GM23338 (cell line): ENCODE results near the gene LPP. TPM values are rescaled to one million over a fixed set of nuclear protein-coding genes. Genes with fewer than 3 reads are reported as not detected.

Source experiments
- ATAC-seq: fragments of 200-7000 bp; cut with Tn5 transposase; 3 replicates; pipeline ENCODE4 v1.9.1; 2020
- DNase-seq: peaks from one replicate; pipeline ENCODE4 v3.0.0-alpha.2; 2015; ENCODE audit warnings: low spot score
- H2AFZ ChIP-seq: fragments of 200-600 bp; sonication (generic); 2 replicates; pipeline ENCODE4 v1.8.0; 2016; ENCODE audit warnings: antibody characterized with exemption, mild to moderate bottlenecking, moderate library complexity
- H3F3A ChIP-seq: fragments of 200-600 bp; sonication (generic); replicated peaks from 2 replicates; pipeline ENCODE4 v1.8.0; 2017; ENCODE audit warnings: antibody characterized with exemption, mixed run types, low read depth
- H3K27ac ChIP-seq: fragments of 200-600 bp; sonication (generic); 2 replicates; pipeline ENCODE4 v1.6.1; 2016; ENCODE audit warnings: low read depth
- H3K27me3 ChIP-seq: fragments of 200-600 bp; sonication (generic); 2 replicates; pipeline ENCODE4 v1.8.0; 2016; ENCODE audit warnings: mild to moderate bottlenecking, mixed run types, moderate library complexity; ENCODE audit not compliant: insufficient read depth
- H3K36me3 ChIP-seq: fragments of 200-600 bp; sonication (generic); 2 replicates; pipeline ENCODE4 v1.8.0; 2016; ENCODE audit warnings: mild to moderate bottlenecking; ENCODE audit not compliant: insufficient read depth
- H3K4me1 ChIP-seq: fragments of 200-600 bp; sonication (generic); 2 replicates; pipeline ENCODE4 v1.8.0; 2016; ENCODE audit warnings: mild to moderate bottlenecking, moderate library complexity; ENCODE audit not compliant: insufficient read depth
- H3K4me2 ChIP-seq: fragments of 200-600 bp; sonication (generic); 2 replicates; pipeline ENCODE4 v1.7.1; 2017; ENCODE audit warnings: mixed run types
- H3K4me3 ChIP-seq: fragments of 200-600 bp; sonication (generic); 2 replicates; pipeline ENCODE4 v1.6.1; 2016; ENCODE audit warnings: mixed run types
- H3K79me2 ChIP-seq: fragments of 200-600 bp; sonication (generic); replicated peaks from 2 replicates; pipeline ENCODE4 v1.8.0; 2017; ENCODE audit warnings: mild to moderate bottlenecking; ENCODE audit not compliant: insufficient read depth
- H3K9me2 ChIP-seq: fragments of 200-600 bp; sonication (generic); 2 replicates; pipeline ENCODE4 v1.8.0; 2017; ENCODE audit not compliant: insufficient read depth
- H4K20me1 ChIP-seq: fragments of 200-600 bp; sonication (generic); replicated peaks from 2 replicates; pipeline ENCODE4 v1.8.0; 2017; ENCODE audit warnings: mild to moderate bottlenecking; ENCODE audit not compliant: insufficient read depth
- H3K27ac Mint-ChIP-seq: 2 replicates; pipeline ENCODE4 v1.8.0; 2020; ENCODE audit warnings: inconsistent platforms, mild to moderate bottlenecking, moderate library complexity, mixed read lengths
- H3K27me3 Mint-ChIP-seq: 3 replicates; pipeline ENCODE4 v1.8.0; 2022; ENCODE audit warnings: low read depth, mild to moderate bottlenecking, moderate library complexity, mixed read lengths, inconsistent platforms; ENCODE audit not compliant: insufficient read depth, poor library complexity
- H3K36me3 Mint-ChIP-seq: 3 replicates; pipeline ENCODE4 v1.8.0; 2021; ENCODE audit warnings: low read depth, mild to moderate bottlenecking, inconsistent platforms, moderate library complexity, mixed read lengths
- H3K4me1 Mint-ChIP-seq: 3 replicates; pipeline ENCODE4 v1.8.0; 2020; ENCODE audit warnings: mild to moderate bottlenecking, inconsistent platforms, mixed read lengths
- H3K4me3 Mint-ChIP-seq: 3 replicates; pipeline ENCODE4 v1.8.0; 2021; ENCODE audit warnings: moderate library complexity, mild to moderate bottlenecking, inconsistent platforms, mixed read lengths
- H3K9me3 Mint-ChIP-seq: 3 replicates; pipeline ENCODE4 v1.8.0; 2020; ENCODE audit warnings: moderate library complexity, mild to moderate bottlenecking, inconsistent platforms, mixed read lengths
- CREB1 ChIP-seq: fragments of 250-450 bp; sonication (Bioruptor Pico); IDR thresholded peaks from 2 replicates; pipeline ENCODE4 v1.5.0; 2020; ENCODE audit warnings: low read depth, mild to moderate bottlenecking, moderate library complexity
- CTCF ChIP-seq, 2 experiments: fragments of 200-600 bp in 1 of 2; sonication (generic) in 1 of 2; conservative IDR thresholded peaks; 2 replicates each; pipeline versions ENCODE4 v1.5.1 to v1.6.1; 2016 to 2017; ENCODE audit warnings: antibody characterized with exemption in 2 of 2, low read depth in 2 of 2, mild to moderate bottlenecking in 2 of 2, moderate library complexity in 1 of 2
- ETS1 ChIP-seq: IDR thresholded peaks from 2 replicates; pipeline ENCODE4 v1.6.1; 2016; ENCODE audit warnings: antibody characterized with exemption
- EZH2 ChIP-seq: fragments of 200-600 bp; sonication (generic); IDR thresholded peaks from one replicate; pipeline ENCODE4 v1.8.0; 2017; ENCODE audit warnings: antibody characterized with exemption, mild to moderate bottlenecking, low read depth; ENCODE audit not compliant: unreplicated experiment
- EZH2phosphoT487 ChIP-seq: fragments of 200-600 bp; sonication (generic); IDR thresholded peaks from one replicate; pipeline ENCODE4 v1.8.1; 2018; ENCODE audit warnings: antibody characterized with exemption; ENCODE audit not compliant: unreplicated experiment
- JUNB ChIP-seq: IDR thresholded peaks from one replicate; pipeline ENCODE4 v1.6.1; 2016; ENCODE audit warnings: antibody characterized with exemption; ENCODE audit not compliant: unreplicated experiment
- NANOG ChIP-seq: IDR thresholded peaks from 2 replicates; pipeline ENCODE4 v1.6.1; 2016; ENCODE audit warnings: antibody characterized with exemption, borderline replicate concordance
- POLR2AphosphoS5 ChIP-seq: IDR thresholded peaks from 2 replicates; pipeline ENCODE4 v1.6.1; 2016; ENCODE audit warnings: antibody characterized with exemption, low read depth
- ZNF114 ChIP-seq: fragments of 250-450 bp; sonication (Bioruptor Pico); IDR thresholded peaks from 2 replicates; pipeline ENCODE4 v1.5.0; 2020; ENCODE audit warnings: mild to moderate bottlenecking, moderate library complexity
- ZNF331 ChIP-seq: fragments of 250-450 bp; sonication (Bioruptor Pico); IDR thresholded peaks from 2 replicates; pipeline ENCODE4 v1.5.0; 2020; ENCODE audit warnings: low read depth, mild to moderate bottlenecking, moderate library complexity
- ZNF462 ChIP-seq: fragments of 250-450 bp; sonication (Bioruptor Pico); IDR thresholded peaks from 2 replicates; pipeline ENCODE4 v1.5.0; 2020; ENCODE audit warnings: mild to moderate bottlenecking, moderate library complexity
- polyA plus RNA-seq: library from polyadenylated mRNA; unstranded; fragments of >200 nt; fragmentation: Nextera tagmentation; extraction: Ambion mirVana; gene quantifications from 2 replicates; pipeline ENCODE4 v1.2.1, GENCODE V29; 2016
- total RNA-seq: library from RNA; depleted of rRNA; stranded (reverse); fragments of >200 nt; shearing (Covaris generic); gene quantifications from 2 replicates; pipeline ENCODE4 v1.2.3, GENCODE V29; 2014

LPP gene
- total and polyA plus RNA-seq, 2 experiments from 2014 or later: 23.0 to 35.2 TPM

- Mint-ChIP-seq H3K9me3 (no peaks in the 10 kb centered on the region), H3K4me3 (no peak overlapping the region), H3K27me3 (peaks cover 1% of the 10 kb centered on the region), H3K27ac (no peak overlapping the region), H3K4me1 (peaks cover 44% of the 10 kb centered on the region), H3K36me3 (no peaks in the 10 kb centered on the region)
- H3K4me1 ChIP-seq: peaks cover 48% of the 10 kb centered on the region
- no peaks in the 10 kb centered on the region for H3F3A ChIP-seq
- no peak overlapping the region for H3K4me2 ChIP-seq
- H3K27me3 ChIP-seq: no peaks in the 10 kb centered on the region
- H3K4me3 ChIP-seq: no peak overlapping the region
- H4K20me1 ChIP-seq: no peaks in the 10 kb centered on the region
- H3K27ac ChIP-seq: no peak overlapping the region
- DNase-seq: no peak
- H3K9me2 ChIP-seq: no peaks in the 10 kb centered on the region
- TF ChIP-seq ZNF114 (CRISPR knock-in tag) (no peak), EZH2 (no peak), CREB1 (no peak), CTCF (conservative IDR thresholded peaks at IDR 0.05; ENCODE audit: low read depth in 2 of 2) (no peak), POLR2AphosphoS5 (no peak), ZNF331 (no peak), JUNB (no peak), ETS1 (no peak)
- H3K36me3 ChIP-seq: no peaks in the 10 kb centered on the region
- no peak for ATAC-seq
- H2AFZ ChIP-seq: no peak overlapping the region
- no peaks in the 10 kb centered on the region; the same call in none of the 2 replicates for H3K79me2 ChIP-seq
These were observed 150.5 kb downstream of the LPP start for GRCh38 chr3:188304501-188304900.

DNA sequence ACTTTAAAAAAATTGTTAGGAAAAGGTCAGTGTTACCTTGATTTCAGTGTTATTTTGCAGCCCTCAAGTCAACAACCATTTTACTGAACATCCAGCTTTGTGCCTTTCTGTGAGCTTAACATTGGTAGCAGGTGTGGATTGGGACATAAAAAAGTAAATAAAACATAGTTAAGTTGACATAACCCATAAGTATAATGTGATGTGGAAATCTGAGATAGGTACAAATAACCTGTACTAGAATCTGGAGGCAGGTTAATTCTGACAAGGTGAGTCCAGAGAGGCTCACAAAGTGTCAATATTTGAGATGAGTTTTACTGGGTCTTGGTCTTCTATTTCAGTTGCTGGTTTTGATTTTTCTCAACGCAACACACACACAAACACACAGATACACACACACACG is 151.3 kb downstream of the LPP start:
- no peak for ATAC-seq
- H4K20me1 ChIP-seq: no peaks in the 10 kb centered on the region
- H3K27ac Mint-ChIP-seq: no peak overlapping the region
- H3K79me2 ChIP-seq: no peaks in the 10 kb centered on the region; the same call in none of the 2 replicates
- H3F3A ChIP-seq: no peaks in the 10 kb centered on the region
- H3K27me3 ChIP-seq: no peaks in the 10 kb centered on the region
- no peak for DNase-seq
- H3K9me3 Mint-ChIP-seq: no peaks in the 10 kb centered on the region
- H3K4me2 ChIP-seq: no peak overlapping the region
- no peaks in the 10 kb centered on the region for H3K36me3 ChIP-seq
- H2AFZ ChIP-seq: no peak overlapping the region
- peaks cover 1% of the 10 kb centered on the region for H3K27me3 Mint-ChIP-seq
- H3K4me1 ChIP-seq: peaks cover 41% of the 10 kb centered on the region
- H3K4me3 Mint-ChIP-seq: no peak overlapping the region
- no peak overlapping the region for H3K27ac ChIP-seq
- peaks cover 39% of the 10 kb centered on the region for H3K4me1 Mint-ChIP-seq
- H3K9me2 ChIP-seq: no peaks in the 10 kb centered on the region
- no peaks in the 10 kb centered on the region for H3K36me3 Mint-ChIP-seq
- no peak overlapping the region for H3K4me3 ChIP-seq
- TF ChIP-seq EZH2phosphoT487 (no peak), JUNB (no peak), CREB1 (no peak), NANOG (no peak), CTCF (conservative IDR thresholded peaks at IDR 0.05; ENCODE audit: low read depth in 2 of 2) (no peak), EZH2 (no peak), ZNF462 (CRISPR knock-in tag) (no peak)
